IMR-90 (cell line): ENCODE data around the gene MELTF. TPM values are rescaled to one million over a fixed set of nuclear protein-coding genes. Genes with fewer than 3 reads are reported as not detected.

Experiments
- ATAC-seq: fragments of 200-7000 bp; cut with Tn5 transposase; 2 replicates; pipeline ENCODE4 v1.9.1; 2020; ENCODE audit warnings: low read depth, mild to moderate bottlenecking, moderate library complexity
- BruUV-seq: library from RNA; stranded (reverse); fragments of 400-500 nt; replicated peaks from 2 replicates; lab custom pipeline; 2021; lab: Mats Ljungman, UMichigan
- CTCF ChIA-PET: fragments of 300-600 bp; formaldehyde crosslinking; extraction: SDS; loops from one replicate; lab custom pipeline; 2021; ENCODE audit warnings: antibody characterized with exemption; lab: Yijun Ruan, JAX
- POLR2A ChIA-PET: fragments of 300-600 bp; sonication (Branson Sonifier 250); formaldehyde crosslinking; loops from one replicate; lab custom pipeline; 2022; ENCODE audit warnings: antibody characterized with exemption; ENCODE audit not compliant: unreplicated experiment; lab: Charles Lee
- DNase-seq: peaks from one replicate; pipeline ENCODE4 v3.0.0; 2013
- H2AFZ ChIP-seq: replicated peaks from 2 replicates; pipeline ENCODE3; 2013; ENCODE audit warnings: low read length, mild to moderate bottlenecking; ENCODE audit not compliant: poor library complexity
- H2AK5ac ChIP-seq: 2 replicates; pipeline ENCODE4 v1.6.1; 2013; ENCODE audit warnings: low read depth, low read length, inconsistent platforms
- H2AK9ac ChIP-seq: replicated peaks from 2 replicates; pipeline ENCODE3; 2013; ENCODE audit warnings: mild to moderate bottlenecking, low read depth, low read length, moderate library complexity; ENCODE audit not compliant: poor library complexity
- H2BK120ac ChIP-seq: 2 replicates; pipeline ENCODE4 v1.6.1; 2013; ENCODE audit warnings: low read depth, low read length, inconsistent platforms
- H2BK15ac ChIP-seq: 3 replicates; pipeline ENCODE4 v1.6.1; 2013; ENCODE audit warnings: low read depth, low read length, inconsistent platforms
- H2BK20ac ChIP-seq: 2 replicates; pipeline ENCODE4 v1.6.1; 2013; ENCODE audit warnings: low read depth, mild to moderate bottlenecking, inconsistent platforms, low read length, moderate library complexity
- H2BK5ac ChIP-seq: 2 replicates; pipeline ENCODE4 v1.6.1; 2013; ENCODE audit warnings: mild to moderate bottlenecking, low read depth, low read length, inconsistent platforms; ENCODE audit not compliant: poor library complexity, severe bottlenecking
- H3K14ac ChIP-seq: replicated peaks from 2 replicates; pipeline ENCODE4 v1.6.1; 2013; ENCODE audit warnings: low read depth, low read length, inconsistent platforms
- H3K18ac ChIP-seq: 2 replicates; pipeline ENCODE4 v1.6.1; 2013; ENCODE audit warnings: low read depth, low read length, control low read depth
- H3K23ac ChIP-seq: 2 replicates; pipeline ENCODE4 v1.6.1; 2013; ENCODE audit warnings: low read depth, low read length, inconsistent platforms
- H3K27ac ChIP-seq: 2 replicates; pipeline ENCODE4 v1.5.1; 2013; ENCODE audit warnings: mild to moderate bottlenecking, control low read depth, low read length; ENCODE audit not compliant: insufficient read depth
- H3K27me3 ChIP-seq: 2 replicates; pipeline ENCODE4 v1.6.1; 2013; ENCODE audit warnings: low read length; ENCODE audit not compliant: control insufficient read depth, insufficient read depth
- H3K36me3 ChIP-seq: 2 replicates; pipeline ENCODE4 v1.6.1; 2013; ENCODE audit warnings: low read length, mixed read lengths; ENCODE audit not compliant: control insufficient read depth, insufficient read depth
- H3K4ac ChIP-seq: 2 replicates; pipeline ENCODE4 v1.6.1; 2013; ENCODE audit warnings: low read depth, low read length, inconsistent platforms
- H3K4me1 ChIP-seq: 2 replicates; pipeline ENCODE4 v1.6.1; 2013; ENCODE audit warnings: low read length, mixed read lengths; ENCODE audit not compliant: control insufficient read depth, insufficient read depth
- H3K4me2 ChIP-seq: 2 replicates; pipeline ENCODE4 v1.6.1; 2013; ENCODE audit warnings: low read depth, mild to moderate bottlenecking, control low read depth, low read length, moderate library complexity
- H3K4me3 ChIP-seq: 2 replicates; pipeline ENCODE4 v1.5.1; 2013; ENCODE audit warnings: low read depth, mild to moderate bottlenecking, control low read depth, low read length, moderate library complexity; ENCODE audit not compliant: insufficient read depth
- H3K56ac ChIP-seq: 2 replicates; pipeline ENCODE4 v1.6.1; 2013; ENCODE audit warnings: low read length, inconsistent platforms; ENCODE audit not compliant: insufficient read depth; ENCODE audit errors: extremely low read depth
- H3K79me1 ChIP-seq, 2 experiments: 2 replicates each; pipeline ENCODE4 v1.6.1; 2013; ENCODE audit warnings: low read length in 2 of 2, inconsistent platforms in 1 of 2, low read depth in 1 of 2
- H3K9ac ChIP-seq: 2 replicates; pipeline ENCODE4 v1.6.1; 2013; ENCODE audit warnings: low read depth, low read length, control low read depth
- H3K9me1 ChIP-seq: 2 replicates; pipeline ENCODE4 v1.6.1; 2013; ENCODE audit warnings: low read length, inconsistent platforms; ENCODE audit not compliant: insufficient read depth
- H3K9me3 ChIP-seq: 2 replicates; pipeline ENCODE4 v1.6.1; 2013; ENCODE audit warnings: low read length; ENCODE audit not compliant: control insufficient read depth, insufficient read depth
- H4K20me1 ChIP-seq: 2 replicates; pipeline ENCODE4 v1.6.1; 2013; ENCODE audit warnings: low read length, inconsistent platforms; ENCODE audit not compliant: insufficient read depth
- H4K5ac ChIP-seq: 2 replicates; pipeline ENCODE4 v1.6.1; 2013; ENCODE audit warnings: mild to moderate bottlenecking, low read depth, low read length, control low read depth
- H4K8ac ChIP-seq, 2 experiments: 2 replicates each; pipeline ENCODE4 v1.6.1; 2013; ENCODE audit warnings: low read depth in 2 of 2, low read length in 2 of 2, control low read depth in 1 of 2, inconsistent platforms in 1 of 2
- H4K91ac ChIP-seq: 2 replicates; pipeline ENCODE4 v1.6.1; 2013; ENCODE audit warnings: low read depth, low read length, inconsistent platforms; ENCODE audit not compliant: insufficient read depth
- CEBPB ChIP-seq: IDR thresholded peaks from 2 replicates; pipeline ENCODE4 v1.6.1; 2012; ENCODE audit warnings: low read depth, low read length, improper control_type of control experiment
- CHD1 ChIP-seq: IDR thresholded peaks from 2 replicates; pipeline ENCODE4 v1.6.1; 2012; ENCODE audit warnings: low read depth, low read length, improper control_type of control experiment
- ELK1 ChIP-seq: fragments of 150-350 bp; IDR thresholded peaks from 2 replicates; pipeline ENCODE4 v1.6.1; 2016; ENCODE audit warnings: low read depth, mild to moderate bottlenecking, low read length, moderate library complexity, borderline replicate concordance
- MAFK ChIP-seq: IDR thresholded peaks from 2 replicates; pipeline ENCODE4 v1.6.1; 2012; ENCODE audit warnings: low read depth, low read length, improper control_type of control experiment
- MXI1 ChIP-seq: IDR thresholded peaks from 2 replicates; pipeline ENCODE4 v1.6.1; 2012; ENCODE audit warnings: low read depth, mild to moderate bottlenecking, low read length, moderate library complexity, borderline replicate concordance
- NFE2L2 ChIP-seq: fragments of 150-350 bp; IDR thresholded peaks from 2 replicates; pipeline ENCODE4 v1.6.1; 2016; ENCODE audit warnings: low read depth, mild to moderate bottlenecking, low read length
- POLR2A ChIP-seq: IDR thresholded peaks from 2 replicates; pipeline ENCODE4 v1.6.1; 2012; ENCODE audit warnings: mild to moderate bottlenecking, low read depth, low read length
- RCOR1 ChIP-seq: IDR thresholded peaks from 2 replicates; pipeline ENCODE4 v1.6.1; 2012; ENCODE audit warnings: mild to moderate bottlenecking, low read length, improper control_type of control experiment; ENCODE audit not compliant: insufficient replicate concordance
- RFX5 ChIP-seq: IDR thresholded peaks from 2 replicates; pipeline ENCODE4 v1.8.0; 2012; ENCODE audit warnings: low read depth, mild to moderate bottlenecking, low read length, moderate library complexity
- WGBS, 2 experiments: methylation state at CpG; one replicate each; pipeline versions ENCODE4 v1.1.5 to v1.1.7; 2013; ENCODE audit warnings: missing lambda C conversion rate in 2 of 2; ENCODE audit not compliant: insufficient read length in 1 of 2; ENCODE audit errors: extremely low coverage in 2 of 2; 5-methylcytosine and 5-hydroxymethylcytosine counted together
- dilution Hi-C: fragments of 300-500 bp; cut with HindIII; formaldehyde crosslinking; loops from one replicate; pipeline ENCODE4 v1.14.3; 2018; ENCODE audit warnings: low sequenced_read_pairs; ENCODE audit not compliant: unreplicated experiment
- in situ Hi-C: fragments of 300-500 bp; cut with MboI; formaldehyde crosslinking; loops from 3 replicates; pipeline ENCODE4 v1.14.3; 2019; ENCODE audit warnings: low sequenced_read_pairs, inconsistent platforms, mixed read lengths
- intact Hi-C: fragments of 100-400 bp; cut with micrococcal nuclease; formaldehyde crosslinking; loops from 2 replicates; pipeline ENCODE4 v1.10.0; 2022
- polyA plus RNA-seq, 3 experiments: library from polyadenylated mRNA; depleted of rRNA; stranded (reverse); fragments of >200 nt; gene quantifications; 2 replicates each; pipeline ENCODE4 v1.2.3, GENCODE V29; 2012; ENCODE audit warnings: low replicate concordance in 1 of 3
- total RNA-seq: library from RNA; depleted of rRNA; stranded (reverse); fragments of >200 nt; gene quantifications from 2 replicates; pipeline ENCODE4 v1.2.3, GENCODE V29; 2012
- TF ChIP-seq, protein P1 (sequence below): fragments of 150-350 bp; IDR thresholded peaks from 2 replicates; pipeline ENCODE4 v1.6.1; 2017; ENCODE audit warnings: mild to moderate bottlenecking, antibody characterized with exemption, low read length, low read depth
- TF ChIP-seq, protein P2 (sequence below): conservative IDR thresholded peaks from 2 replicates; pipeline ENCODE4 v1.5.1; 2012; ENCODE audit warnings: mild to moderate bottlenecking, low read depth, low read length, improper control_type of control experiment

Gene MELTF
- total and polyA plus RNA-seq, 2 of the 4 experiments (the other 2 are of a cell fraction) = 0.18 to 0.50 TPM

DNA sequence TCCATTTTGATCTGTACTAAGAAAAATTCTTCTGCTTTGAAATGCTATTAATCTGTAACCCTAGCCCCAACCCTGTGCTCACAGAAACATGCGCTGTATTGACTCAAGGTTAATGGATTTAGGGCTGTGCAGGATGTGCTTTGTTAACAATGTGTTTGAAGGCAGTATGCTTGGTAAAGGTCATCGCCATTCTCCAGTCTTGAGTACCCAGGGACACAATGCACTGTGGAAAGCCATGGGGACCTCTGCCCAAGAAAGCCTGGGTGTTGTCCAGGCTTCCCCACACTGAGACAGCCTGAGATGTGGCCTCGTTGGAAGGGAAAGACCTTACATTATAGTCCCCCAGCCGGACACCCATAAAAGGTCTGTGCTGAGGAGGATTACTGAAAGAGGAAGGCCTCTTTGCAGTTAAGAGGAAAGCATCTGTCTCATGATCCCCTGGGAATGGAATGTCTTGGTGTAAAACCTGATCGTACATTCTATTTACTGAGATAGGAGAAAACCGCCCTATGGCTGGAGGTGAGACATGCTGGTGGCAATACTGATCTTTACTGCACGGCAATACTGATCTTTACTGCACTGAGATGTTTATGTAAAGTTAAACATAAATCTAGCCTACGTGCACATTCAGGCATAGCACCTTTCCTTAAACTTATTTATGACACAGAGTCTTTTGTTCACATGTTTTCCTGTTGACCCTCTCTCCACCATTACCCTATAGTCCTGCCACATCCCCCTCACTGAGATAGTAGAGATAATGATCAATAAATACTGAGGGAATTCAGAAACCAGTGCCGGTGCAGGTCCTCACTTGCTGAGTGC, 67.3 kb downstream of the MELTF start:
- ChIA-PET POLR2A (no interaction called here), CTCF (no interaction called here)
- in situ Hi-C loops (loop anchor here (25.0 kb wide), 1 partner anchor 350 kb away; no protein-coding TSS in a partner anchor), dilution Hi-C loops (no loop called here), intact Hi-C loops (no loop called here)
- H2AK5ac ChIP-seq = no peak overlapping the region
- no peak overlapping the region for H3K4me3 ChIP-seq
- no peak overlapping the region for H3K4ac ChIP-seq
- no peak overlapping the region for H3K9ac ChIP-seq
- DNase-seq (no peak), ATAC-seq (no peak)
- H3K36me3 ChIP-seq = no peaks in the 10 kb centered on the region
- H3K4me2 ChIP-seq = no peak overlapping the region
- no peak for TF ChIP-seq MXI1
- no peak for TF ChIP-seq RCOR1
- TF ChIP-seq CHD1 = no peak
- no peak for TF ChIP-seq RFX5
- TF ChIP-seq ELK1 = no peak
- TF ChIP-seq, protein P1, sequence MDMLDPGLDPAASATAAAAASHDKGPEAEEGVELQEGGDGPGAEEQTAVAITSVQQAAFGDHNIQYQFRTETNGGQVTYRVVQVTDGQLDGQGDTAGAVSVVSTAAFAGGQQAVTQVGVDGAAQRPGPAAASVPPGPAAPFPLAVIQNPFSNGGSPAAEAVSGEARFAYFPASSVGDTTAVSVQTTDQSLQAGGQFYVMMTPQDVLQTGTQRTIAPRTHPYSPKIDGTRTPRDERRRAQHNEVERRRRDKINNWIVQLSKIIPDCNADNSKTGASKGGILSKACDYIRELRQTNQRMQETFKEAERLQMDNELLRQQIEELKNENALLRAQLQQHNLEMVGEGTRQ = no peak
- TF ChIP-seq POLR2A = no peak
- TF ChIP-seq MAFK = no peak
- TF ChIP-seq NFE2L2 = no peak
- TF ChIP-seq, protein P2, sequence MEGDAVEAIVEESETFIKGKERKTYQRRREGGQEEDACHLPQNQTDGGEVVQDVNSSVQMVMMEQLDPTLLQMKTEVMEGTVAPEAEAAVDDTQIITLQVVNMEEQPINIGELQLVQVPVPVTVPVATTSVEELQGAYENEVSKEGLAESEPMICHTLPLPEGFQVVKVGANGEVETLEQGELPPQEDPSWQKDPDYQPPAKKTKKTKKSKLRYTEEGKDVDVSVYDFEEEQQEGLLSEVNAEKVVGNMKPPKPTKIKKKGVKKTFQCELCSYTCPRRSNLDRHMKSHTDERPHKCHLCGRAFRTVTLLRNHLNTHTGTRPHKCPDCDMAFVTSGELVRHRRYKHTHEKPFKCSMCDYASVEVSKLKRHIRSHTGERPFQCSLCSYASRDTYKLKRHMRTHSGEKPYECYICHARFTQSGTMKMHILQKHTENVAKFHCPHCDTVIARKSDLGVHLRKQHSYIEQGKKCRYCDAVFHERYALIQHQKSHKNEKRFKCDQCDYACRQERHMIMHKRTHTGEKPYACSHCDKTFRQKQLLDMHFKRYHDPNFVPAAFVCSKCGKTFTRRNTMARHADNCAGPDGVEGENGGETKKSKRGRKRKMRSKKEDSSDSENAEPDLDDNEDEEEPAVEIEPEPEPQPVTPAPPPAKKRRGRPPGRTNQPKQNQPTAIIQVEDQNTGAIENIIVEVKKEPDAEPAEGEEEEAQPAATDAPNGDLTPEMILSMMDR = no peak
- no peak for TF ChIP-seq CEBPB
- H4K5ac ChIP-seq = no peak overlapping the region
- no peaks in the 10 kb centered on the region for H3K9me3 ChIP-seq
- H3K79me1 ChIP-seq = no peaks in the 10 kb centered on the region
- H3K23ac ChIP-seq = no peak overlapping the region
- H2BK20ac ChIP-seq = no peak overlapping the region
- no peak overlapping the region for H2BK120ac ChIP-seq
- BruUV-seq = no TSS peak
- no peak overlapping the region for H2BK15ac ChIP-seq
- H4K91ac ChIP-seq = no peak overlapping the region
- no peaks in the 10 kb centered on the region for H3K4me1 ChIP-seq
- H3K18ac ChIP-seq = no peak overlapping the region
- H3K56ac ChIP-seq = no peak overlapping the region
- H4K8ac ChIP-seq = no peak overlapping the region
- no peak overlapping the region for H2BK5ac ChIP-seq
- peaks cover 43% of the 10 kb centered on the region for H3K27me3 ChIP-seq
- no peak overlapping the region for H2AFZ ChIP-seq
- 100% methylated on average over 1 of the region's 9 CpGs; no CpG with 5 or more reads in 1 of the 2 experiments for WGBS, 2 experiments
- H3K27ac ChIP-seq = no peak overlapping the region
- no peaks in the 10 kb centered on the region for H4K20me1 ChIP-seq
- no peaks in the 10 kb centered on the region for H3K9me1 ChIP-seq
- H2AK9ac ChIP-seq = no peak overlapping the region
- H3K14ac ChIP-seq = no peak overlapping the region
